Keratinocyte (primary cell): ENCODE results near the gene PALMD.

Source experiments
- EZH2 ChIP-seq: IDR thresholded peaks from one replicate; pipeline ENCODE4 v1.6.1; 2012; ENCODE audit warnings: inconsistent platforms, mild to moderate bottlenecking, low read length, moderate library complexity
- TF ChIP-seq, protein P1 (sequence below), 3 experiments: IDR thresholded peaks in 1 of 3; conservative IDR thresholded peaks in 1 of 3; optimal IDR thresholded peaks in 1 of 3; 2 replicates in 2 of 3; 3 replicates in 1 of 3; pipeline versions ENCODE3 to v1.5.1; 2011; ENCODE audit warnings: low read length in 3 of 3, mild to moderate bottlenecking in 3 of 3, moderate library complexity in 2 of 3, control low read depth in 1 of 3, inconsistent platforms in 1 of 3; ENCODE audit not compliant: insufficient read depth in 2 of 3; ENCODE audit errors: extremely low read depth in 1 of 3

DNA sequence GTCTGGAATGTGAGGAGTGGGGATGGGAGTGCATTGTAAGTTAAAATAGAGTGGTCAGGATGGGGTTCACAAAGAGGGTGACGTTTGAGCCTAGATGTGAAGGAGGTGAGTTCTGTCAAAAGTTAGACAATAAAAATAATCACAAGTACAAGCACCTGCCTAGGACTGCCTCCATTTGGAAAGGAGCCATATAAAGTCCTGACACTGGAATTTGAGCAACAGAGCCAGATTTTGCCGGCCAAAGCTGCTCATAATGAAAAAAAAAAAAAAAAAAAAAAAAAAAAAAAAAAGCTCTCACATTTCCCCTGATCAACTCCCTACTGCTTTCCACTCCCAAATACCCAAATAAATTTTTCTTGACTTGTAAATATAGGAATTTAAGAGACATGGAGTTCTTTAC, 4.1 kb downstream of the PALMD start:
- TF ChIP-seq, protein P1, sequence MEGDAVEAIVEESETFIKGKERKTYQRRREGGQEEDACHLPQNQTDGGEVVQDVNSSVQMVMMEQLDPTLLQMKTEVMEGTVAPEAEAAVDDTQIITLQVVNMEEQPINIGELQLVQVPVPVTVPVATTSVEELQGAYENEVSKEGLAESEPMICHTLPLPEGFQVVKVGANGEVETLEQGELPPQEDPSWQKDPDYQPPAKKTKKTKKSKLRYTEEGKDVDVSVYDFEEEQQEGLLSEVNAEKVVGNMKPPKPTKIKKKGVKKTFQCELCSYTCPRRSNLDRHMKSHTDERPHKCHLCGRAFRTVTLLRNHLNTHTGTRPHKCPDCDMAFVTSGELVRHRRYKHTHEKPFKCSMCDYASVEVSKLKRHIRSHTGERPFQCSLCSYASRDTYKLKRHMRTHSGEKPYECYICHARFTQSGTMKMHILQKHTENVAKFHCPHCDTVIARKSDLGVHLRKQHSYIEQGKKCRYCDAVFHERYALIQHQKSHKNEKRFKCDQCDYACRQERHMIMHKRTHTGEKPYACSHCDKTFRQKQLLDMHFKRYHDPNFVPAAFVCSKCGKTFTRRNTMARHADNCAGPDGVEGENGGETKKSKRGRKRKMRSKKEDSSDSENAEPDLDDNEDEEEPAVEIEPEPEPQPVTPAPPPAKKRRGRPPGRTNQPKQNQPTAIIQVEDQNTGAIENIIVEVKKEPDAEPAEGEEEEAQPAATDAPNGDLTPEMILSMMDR (optimal IDR thresholded peaks at IDR 0.05 in 1 of 3, IDR thresholded peaks at IDR 0.05 in 1 of 3, conservative IDR thresholded peaks at IDR 0.05 in 1 of 3; ENCODE audit: extremely low read depth in 1 of 3, insufficient read depth in 2 of 3, low read length in 3 of 3), result no peak
- TF ChIP-seq EZH2, result no peak
